Hepatocyte (in vitro differentiated cells): ENCODE results near the gene RPS6KA2. TPM values are rescaled to one million over a fixed set of nuclear protein-coding genes. Genes with fewer than 3 reads are reported as not detected.
A peak's percentile ranks its signal among the peaks of the same experiment; 100 is the strongest.

Source experiments
- DNase-seq: peaks from one replicate; pipeline ENCODE4 v3.0.0-alpha.2; 2016; ENCODE audit warnings: low spot score
- H2AFZ ChIP-seq: fragments of 200-600 bp; sonication (generic); 2 replicates; pipeline ENCODE4 v1.6.0; 2016; ENCODE audit warnings: antibody characterized with exemption, mild to moderate bottlenecking
- H3K27ac ChIP-seq: fragments of 200-600 bp; sonication (generic); 2 replicates; pipeline ENCODE4 v1.5.1; 2016; ENCODE audit warnings: mild to moderate bottlenecking
- H3K27me3 ChIP-seq: fragments of 200-600 bp; sonication (generic); 2 replicates; pipeline ENCODE4 v1.6.1; 2016
- H3K36me3 ChIP-seq: fragments of 200-600 bp; sonication (generic); replicated peaks from 2 replicates; pipeline ENCODE4 v1.5.1; 2016; ENCODE audit warnings: low read depth; ENCODE audit not compliant: insufficient read depth
- H3K4me1 ChIP-seq: fragments of 200-600 bp; sonication (generic); 2 replicates; pipeline ENCODE4 v1.5.1; 2016; ENCODE audit warnings: mild to moderate bottlenecking, moderate library complexity; ENCODE audit not compliant: insufficient read depth
- H3K4me2 ChIP-seq: fragments of 200-600 bp; sonication (generic); 2 replicates; pipeline ENCODE4 v1.6.0; 2016
- H3K4me3 ChIP-seq: fragments of 200-600 bp; sonication (generic); 2 replicates; pipeline ENCODE4 v1.5.1; 2016; ENCODE audit warnings: mild to moderate bottlenecking
- H3K79me2 ChIP-seq: fragments of 200-600 bp; sonication (generic); 2 replicates; pipeline ENCODE4 v1.6.0; 2017; ENCODE audit warnings: mild to moderate bottlenecking
- H3K9me2 ChIP-seq: fragments of 200-600 bp; sonication (generic); replicated peaks from 2 replicates; pipeline ENCODE4 v1.6.0; 2017; ENCODE audit warnings: mild to moderate bottlenecking; ENCODE audit not compliant: insufficient read depth
- H3K9me3 ChIP-seq: fragments of 200-600 bp; sonication (generic); 2 replicates; pipeline ENCODE4 v1.5.1; 2016; ENCODE audit warnings: low read depth, mild to moderate bottlenecking
- H4K20me1 ChIP-seq: fragments of 200-600 bp; sonication (generic); 2 replicates; pipeline ENCODE4 v1.6.0; 2016; ENCODE audit warnings: mild to moderate bottlenecking; ENCODE audit not compliant: insufficient read depth, poor library complexity, severe bottlenecking
- EZH2 ChIP-seq: fragments of 200-600 bp; sonication (generic); IDR thresholded peaks from 2 replicates; pipeline ENCODE4 v1.6.1; 2016; ENCODE audit warnings: antibody characterized with exemption, mild to moderate bottlenecking, borderline replicate concordance
- EZH2phosphoT487 ChIP-seq: fragments of 200-600 bp; sonication (generic); IDR thresholded peaks from one replicate; pipeline ENCODE4 v1.6.1; 2018; ENCODE audit warnings: antibody characterized with exemption, mild to moderate bottlenecking, low read depth, moderate library complexity; ENCODE audit not compliant: unreplicated experiment, severe bottlenecking
- WGBS: methylation state at CpG from one replicate; pipeline ENCODE4 v1.1.6; 2016; ENCODE audit warnings: low lambda C conversion rate; ENCODE audit errors: missing lambda C conversion rate; 5-methylcytosine and 5-hydroxymethylcytosine counted together
- polyA plus RNA-seq: library from polyadenylated mRNA; unstranded; fragments of >200 nt; fragmentation: Nextera tagmentation; extraction: Ambion mirVana; gene quantifications from 2 replicates; pipeline ENCODE4 v1.2.1, GENCODE V29; 2016
- total RNA-seq: library from RNA; depleted of rRNA; stranded (reverse); fragments of >200 nt; gene quantifications from 2 replicates; pipeline ENCODE4 v1.2.3, GENCODE V29; 2014
- TF ChIP-seq, protein P1 (sequence below): fragments of 200-600 bp; sonication (generic); IDR thresholded peaks from 2 replicates; pipeline ENCODE4 v1.5.1; 2016; ENCODE audit warnings: antibody characterized with exemption, mild to moderate bottlenecking; ENCODE audit not compliant: poor library complexity

RPS6KA2 gene
- total and polyA plus RNA-seq, 2 experiments from 2014 or later, result 27.7 to 29.2 TPM

DNA sequence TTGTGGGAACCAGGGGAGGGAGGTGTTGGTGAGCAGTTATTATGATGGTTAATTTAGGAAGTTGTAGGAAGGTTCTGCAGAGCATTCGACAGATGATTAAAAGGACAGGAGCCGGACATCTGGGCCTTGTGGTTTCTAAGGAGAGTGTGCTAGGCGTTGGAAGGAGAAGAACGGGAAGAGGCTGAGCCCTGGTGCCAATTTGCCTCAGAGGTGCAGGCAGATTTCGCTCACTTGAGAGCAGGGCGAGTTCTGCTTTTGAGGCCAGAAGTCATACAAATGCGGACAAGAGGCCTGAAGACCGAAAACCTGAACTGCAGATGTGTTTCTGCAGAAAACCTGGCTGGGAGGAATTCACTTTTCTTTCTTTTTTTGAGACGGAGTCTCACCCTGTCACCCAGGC is 30.5 kb upstream of the RPS6KA2 start:
- 84% methylated on average over 9 of the region's 9 CpGs for WGBS
- Histone ChIP-seq H3K36me3 (no peaks in the 10 kb centered on the region), H2AFZ (no peak overlapping the region), H4K20me1 (no peaks in the 10 kb centered on the region), H3K27me3 (peaks cover 5% of the 10 kb centered on the region), H3K79me2 (no peaks in the 10 kb centered on the region), H3K9me2 (no peaks in the 10 kb centered on the region), H3K4me2 (peak overlapping the region; percentile 65), H3K27ac (no peak overlapping the region), H3K9me3 (no peaks in the 10 kb centered on the region), H3K4me3 (no peak overlapping the region), H3K4me1 (peaks cover 11% of the 10 kb centered on the region)
- no peak for DNase-seq
- TF ChIP-seq, protein P1, sequence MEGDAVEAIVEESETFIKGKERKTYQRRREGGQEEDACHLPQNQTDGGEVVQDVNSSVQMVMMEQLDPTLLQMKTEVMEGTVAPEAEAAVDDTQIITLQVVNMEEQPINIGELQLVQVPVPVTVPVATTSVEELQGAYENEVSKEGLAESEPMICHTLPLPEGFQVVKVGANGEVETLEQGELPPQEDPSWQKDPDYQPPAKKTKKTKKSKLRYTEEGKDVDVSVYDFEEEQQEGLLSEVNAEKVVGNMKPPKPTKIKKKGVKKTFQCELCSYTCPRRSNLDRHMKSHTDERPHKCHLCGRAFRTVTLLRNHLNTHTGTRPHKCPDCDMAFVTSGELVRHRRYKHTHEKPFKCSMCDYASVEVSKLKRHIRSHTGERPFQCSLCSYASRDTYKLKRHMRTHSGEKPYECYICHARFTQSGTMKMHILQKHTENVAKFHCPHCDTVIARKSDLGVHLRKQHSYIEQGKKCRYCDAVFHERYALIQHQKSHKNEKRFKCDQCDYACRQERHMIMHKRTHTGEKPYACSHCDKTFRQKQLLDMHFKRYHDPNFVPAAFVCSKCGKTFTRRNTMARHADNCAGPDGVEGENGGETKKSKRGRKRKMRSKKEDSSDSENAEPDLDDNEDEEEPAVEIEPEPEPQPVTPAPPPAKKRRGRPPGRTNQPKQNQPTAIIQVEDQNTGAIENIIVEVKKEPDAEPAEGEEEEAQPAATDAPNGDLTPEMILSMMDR, result no peak
- TF ChIP-seq EZH2phosphoT487 (no peak), EZH2 (no peak)

DNA sequence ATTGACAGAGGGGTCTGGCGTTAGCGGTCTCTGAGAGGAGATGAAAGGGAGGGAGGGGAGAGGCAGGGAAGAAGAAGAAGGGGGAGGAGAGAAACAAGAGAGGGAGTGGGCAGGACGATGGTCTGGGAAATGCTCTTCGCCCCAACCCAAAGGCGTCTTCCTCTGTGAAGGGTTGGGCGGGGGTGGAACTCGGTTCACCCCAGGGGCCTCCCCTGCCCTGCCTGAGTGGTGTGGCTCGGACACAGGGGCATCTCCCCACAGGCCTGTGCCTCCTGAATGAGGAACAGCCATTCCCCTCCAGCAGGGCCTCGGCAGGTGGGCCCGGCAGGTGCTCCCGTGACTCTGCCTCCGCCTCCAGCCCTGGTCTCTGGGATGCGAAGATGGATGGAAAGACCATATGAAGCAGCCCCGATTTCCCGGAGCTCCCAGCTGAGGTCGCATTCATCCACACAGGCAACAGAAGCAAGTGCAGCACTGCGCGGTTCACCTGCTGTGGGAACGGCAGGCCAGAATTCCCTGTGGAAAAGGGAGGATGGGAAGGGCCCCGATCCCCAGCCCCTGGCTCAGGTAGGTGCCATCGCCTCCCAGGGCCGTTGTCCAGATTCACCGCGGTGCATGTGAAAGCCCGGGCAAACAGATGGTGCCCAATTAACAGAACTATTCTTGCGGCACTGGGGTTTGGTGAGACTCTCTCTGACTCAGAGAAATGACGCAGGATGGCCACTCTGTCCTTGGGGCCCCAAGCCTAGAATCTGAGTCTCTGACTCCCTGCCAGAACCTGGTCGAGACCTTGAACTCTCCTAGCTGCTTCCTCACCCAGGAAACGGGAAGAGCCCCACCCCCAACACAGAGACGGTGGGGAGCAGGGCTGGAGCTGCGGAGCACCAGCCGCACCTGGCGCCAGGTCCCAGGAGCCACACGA is 29.4 kb upstream of the RPS6KA2 start:
- H3K4me1 ChIP-seq, result peaks cover 11% of the 10 kb centered on the region
- no peaks in the 10 kb centered on the region for H4K20me1 ChIP-seq
- DNase-seq, result peak; percentile 15
- no peak for TF ChIP-seq EZH2phosphoT487
- TF ChIP-seq, protein P1, result no peak
- H2AFZ ChIP-seq, result peak overlapping the region; percentile 41
- no peaks in the 10 kb centered on the region for H3K79me2 ChIP-seq
- peaks cover 5% of the 10 kb centered on the region for H3K27me3 ChIP-seq
- no peak overlapping the region for H3K27ac ChIP-seq
- H3K36me3 ChIP-seq, result no peaks in the 10 kb centered on the region
- H3K4me2 ChIP-seq, result peak overlapping the region; percentile 65
- H3K4me3 ChIP-seq, result no peak overlapping the region
- no peaks in the 10 kb centered on the region for H3K9me3 ChIP-seq
- 36% methylated on average over 34 of the region's 34 CpGs for WGBS
- no peaks in the 10 kb centered on the region for H3K9me2 ChIP-seq

DNA sequence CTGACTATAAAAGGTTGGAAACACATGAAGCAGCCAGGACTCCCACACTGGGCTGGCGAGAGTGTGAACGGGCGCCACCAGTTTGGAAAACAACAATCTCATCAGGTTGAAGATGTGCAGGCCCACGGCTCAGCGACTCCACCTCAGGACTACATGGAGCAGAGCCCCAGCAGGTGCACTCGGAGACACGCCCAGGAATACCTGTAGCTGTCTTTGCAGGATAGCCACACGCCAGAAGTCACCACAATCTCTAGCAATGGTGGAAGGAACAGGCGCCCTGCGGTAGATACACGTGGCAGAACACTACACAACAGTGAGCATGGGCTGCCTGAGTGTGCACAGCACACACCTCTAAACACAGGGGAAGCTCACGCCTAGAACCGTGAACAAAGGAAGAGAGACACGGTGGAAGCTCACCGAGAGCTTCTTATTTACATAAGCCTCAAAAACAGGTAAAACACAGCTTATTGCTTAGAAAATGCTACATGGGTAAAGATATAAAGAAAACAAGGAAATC is 28.7 kb upstream of the RPS6KA2 start:
- peaks cover 11% of the 10 kb centered on the region for H3K4me1 ChIP-seq
- H3K36me3 ChIP-seq, result no peaks in the 10 kb centered on the region
- H3K4me2 ChIP-seq, result peak overlapping the region; percentile 65
- H3K79me2 ChIP-seq, result no peaks in the 10 kb centered on the region
- H3K4me3 ChIP-seq, result no peak overlapping the region
- WGBS, result 55% methylated on average over 15 of the region's 15 CpGs
- no peaks in the 10 kb centered on the region for H3K9me3 ChIP-seq
- H3K27me3 ChIP-seq, result peaks cover 5% of the 10 kb centered on the region
- no peak overlapping the region for H3K27ac ChIP-seq
- H4K20me1 ChIP-seq, result no peaks in the 10 kb centered on the region
- TF ChIP-seq EZH2 (no peak), EZH2phosphoT487 (no peak)
- TF ChIP-seq, protein P1, result no peak
- H3K9me2 ChIP-seq, result no peaks in the 10 kb centered on the region
- DNase-seq, result no peak
- H2AFZ ChIP-seq, result peak overlapping the region; percentile 41
